Measurements from ENCODE around the gene ZNF438. TPM values are rescaled to one million over a fixed set of nuclear protein-coding genes. Genes with fewer than 3 reads are reported as not detected.

ZNF438 gene
- total and polyA plus RNA-seq, 7 donors: 3.9 to 18.9 (median 11.9) TPM

DNA sequence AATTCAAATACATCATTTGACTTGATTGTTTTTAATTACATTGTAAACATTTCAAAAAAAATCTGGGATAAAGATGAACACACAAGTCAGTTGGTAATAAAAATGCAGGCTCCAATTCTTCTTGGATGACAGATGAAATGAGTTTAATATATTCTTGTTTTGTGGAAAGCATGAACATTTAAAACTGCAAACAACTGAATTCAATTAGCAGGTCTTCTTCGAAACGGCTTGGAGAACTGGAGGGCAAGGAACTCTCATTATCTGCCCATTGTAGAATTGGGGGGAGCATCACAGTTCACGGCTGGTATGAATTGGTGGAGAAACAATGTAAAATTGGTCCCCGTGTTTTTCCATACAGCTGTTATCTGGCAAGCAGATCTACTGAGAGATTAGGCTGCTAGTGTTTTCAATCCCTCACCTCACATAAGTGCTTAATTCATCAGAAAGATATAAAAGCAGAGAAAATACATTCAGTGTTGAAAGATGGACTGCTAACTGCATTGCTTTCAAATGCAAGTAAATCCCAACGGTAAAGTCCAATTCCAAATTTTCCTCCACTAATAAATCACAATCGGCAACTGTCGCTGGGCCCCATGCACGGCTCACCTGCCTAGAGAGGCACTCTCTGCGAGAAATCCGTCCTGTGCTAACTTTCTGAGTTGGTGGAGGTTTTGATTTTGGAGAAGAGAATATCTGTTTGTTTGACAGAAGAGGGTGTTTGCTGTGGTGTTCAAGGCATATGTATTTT lies 199.5 kb downstream of the ZNF438 start:
- TF ChIP-seq CTCF (IDR thresholded peaks at IDR 0.05): no peak
- no peak for TF ChIP-seq EP300 (IDR thresholded peaks at IDR 0.05)
- no peak for TF ChIP-seq POLR2A (IDR thresholded peaks at IDR 0.05)
- no peak for TF ChIP-seq POLR2AphosphoS5 (IDR thresholded peaks at IDR 0.05)
- H3K9me3 ChIP-seq: no peaks in the 10 kb centered on the region
- intact Hi-C loops (cut with DNase I): no loop called here
- H3K36me3 ChIP-seq: no peaks in the 10 kb centered on the region
- H3K4me1 ChIP-seq: peaks cover 2 to 45% (median 35%) of the 10 kb centered on the region in 4 donors
- WGBS, 2 donors: 79 to 82% methylated on average over 10 of the region's 10 CpGs
- no peak overlapping the region for H3K4me3 ChIP-seq
- DNase-seq: no peak
- H3K27ac ChIP-seq: peak overlapping the region in 3 of 4 donors; percentile 20 to 58 (median 38)
- H3K27me3 ChIP-seq: no peaks in the 10 kb centered on the region

GRCh38 chr10:30831426-30831825 lies 200.2 kb downstream of the ZNF438 start:
- TF ChIP-seq POLR2A (IDR thresholded peaks at IDR 0.05): no peak
- TF ChIP-seq EP300 (IDR thresholded peaks at IDR 0.05): no peak
- no peak for TF ChIP-seq CTCF (IDR thresholded peaks at IDR 0.05)
- no peak for TF ChIP-seq POLR2AphosphoS5 (IDR thresholded peaks at IDR 0.05)
- no peaks in the 10 kb centered on the region for H3K27me3 ChIP-seq
- H3K27ac ChIP-seq: peak overlapping the region in 1 of 4 donors; percentile 27
- intact Hi-C loops (cut with DNase I): no loop called here
- peaks cover 2 to 45% (median 35%) of the 10 kb centered on the region in 4 donors for H3K4me1 ChIP-seq
- no peak overlapping the region for H3K4me3 ChIP-seq
- WGBS, 2 donors: 92 to 93% methylated on average over 5 of the region's 5 CpGs
- no peak for DNase-seq
- H3K36me3 ChIP-seq: no peaks in the 10 kb centered on the region
- no peaks in the 10 kb centered on the region for H3K9me3 ChIP-seq

DNA sequence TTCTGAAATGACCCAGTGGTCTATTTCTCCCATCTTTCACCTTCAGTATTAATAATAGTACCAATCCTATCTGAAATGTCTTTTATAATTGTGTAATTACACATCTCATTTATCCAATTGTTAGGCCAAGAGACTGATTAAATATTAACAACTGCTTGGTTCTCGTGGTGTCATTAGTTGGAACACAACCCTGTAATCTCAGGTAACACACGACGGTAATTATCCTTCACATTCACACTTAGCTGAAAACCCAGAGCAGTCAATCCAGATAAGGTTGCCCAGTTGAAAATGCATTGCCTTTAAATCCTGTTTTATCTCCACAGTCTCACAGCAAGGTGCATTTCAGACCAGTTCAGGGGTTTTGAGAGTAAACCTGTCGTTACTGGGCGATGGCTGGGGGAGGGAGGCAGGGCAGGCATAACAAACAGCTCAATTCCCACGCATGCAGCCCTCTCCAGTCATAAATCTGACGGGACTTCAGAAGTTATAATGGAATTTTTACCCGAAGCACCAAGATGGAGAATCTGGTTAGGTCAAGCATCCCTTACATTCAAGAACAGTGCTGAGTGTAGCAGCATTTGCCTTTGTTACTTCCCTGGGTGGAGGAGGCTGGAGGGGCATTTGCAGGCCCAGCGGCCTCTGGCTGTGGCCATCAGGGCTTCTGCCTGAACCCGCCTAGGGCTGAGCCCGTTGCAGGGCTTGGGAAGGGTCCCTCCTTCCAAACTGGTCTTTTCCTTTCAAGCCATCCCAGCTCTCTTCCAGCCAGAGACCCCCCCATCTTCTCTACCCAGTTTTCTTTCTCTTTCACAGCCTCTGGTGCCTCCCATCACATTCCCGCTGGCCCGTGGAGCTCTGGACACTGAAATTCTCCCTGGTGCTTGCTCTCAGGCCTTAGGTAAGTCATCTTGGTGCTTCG lies 201.1 kb downstream of the ZNF438 start:
- Histone ChIP-seq H3K4me1 (peaks cover 2 to 45% (median 35%) of the 10 kb centered on the region in 4 donors), H3K4me3 (no peak overlapping the region), H3K27me3 (no peaks in the 10 kb centered on the region), H3K36me3 (no peaks in the 10 kb centered on the region), H3K9me3 (no peaks in the 10 kb centered on the region), H3K27ac (peak overlapping the region in 1 of 4 donors; percentile 27)
- no peak for TF ChIP-seq POLR2AphosphoS5 (IDR thresholded peaks at IDR 0.05)
- TF ChIP-seq CTCF (IDR thresholded peaks at IDR 0.05): no peak
- no peak for TF ChIP-seq POLR2A (IDR thresholded peaks at IDR 0.05)
- no peak for TF ChIP-seq EP300 (IDR thresholded peaks at IDR 0.05)
- intact Hi-C loops (cut with DNase I): no loop called here
- 83 to 88% methylated on average over 14 of the region's 14 CpGs for WGBS, 2 donors
- DNase-seq: no peak

GRCh38 chr10:30829901-30830300 lies 201.8 kb downstream of the ZNF438 start:
- no peaks in the 10 kb centered on the region for H3K36me3 ChIP-seq
- H3K4me3 ChIP-seq: no peak overlapping the region
- WGBS, 2 donors: 80 to 83% methylated on average over 3 of the region's 3 CpGs
- H3K4me1 ChIP-seq: peaks cover 2 to 41% (median 35%) of the 10 kb centered on the region in 4 donors
- TF ChIP-seq EP300 (IDR thresholded peaks at IDR 0.05) (no peak), CTCF (IDR thresholded peaks at IDR 0.05) (no peak), POLR2AphosphoS5 (IDR thresholded peaks at IDR 0.05) (no peak), POLR2A (IDR thresholded peaks at IDR 0.05) (no peak)
- no peak for DNase-seq
- H3K9me3 ChIP-seq: no peaks in the 10 kb centered on the region
- H3K27me3 ChIP-seq: no peaks in the 10 kb centered on the region
- H3K27ac ChIP-seq: no peak overlapping the region
- intact Hi-C loops (cut with DNase I): no loop called here

Data from sigmoid colon (tissue), 7 donors.